T-helper 17 cell (primary cell): ENCODE data around the gene TSPAN32. TPM values are rescaled to one million over a fixed set of nuclear protein-coding genes. Genes with fewer than 3 reads are reported as not detected.
"Not testable (repeated sequence)": the region's sequence is repeated elsewhere in the genome, so short reads cannot be mapped to it uniquely, and the experiment has no call there.

ENCODE experiments used
- ATAC-seq: fragments of 150-1000 bp; cut with Tn5 transposase; 2 replicates; pipeline ENCODE4 v1.10.0; 2021; ENCODE audit warnings: mild to moderate bottlenecking, moderate library complexity
- DNase-seq, 3 donors: peaks; one replicate each; pipeline versions ENCODE4 v3.0.0 to v3.0.0-alpha.2; 2020 to 2021
- H3K9me3 ChIP-seq: one replicate; pipeline ENCODE4 v1.7.0; 2013; ENCODE audit warnings: low read length, mild to moderate bottlenecking; ENCODE audit not compliant: control insufficient read depth, poor library complexity, severe bottlenecking
- H3K27ac Mint-ChIP-seq: one replicate; pipeline ENCODE4 v1.8.0; 2022; ENCODE audit warnings: mild to moderate bottlenecking, moderate library complexity, mixed read lengths
- H3K27me3 Mint-ChIP-seq: one replicate; pipeline ENCODE4 v1.8.0; 2022; ENCODE audit warnings: mixed read lengths
- H3K36me3 Mint-ChIP-seq: one replicate; pipeline ENCODE4 v1.8.0; 2022; ENCODE audit warnings: low read depth, mixed read lengths
- H3K4me1 Mint-ChIP-seq: one replicate; pipeline ENCODE4 v1.8.0; 2022; ENCODE audit warnings: mild to moderate bottlenecking, mixed read lengths
- H3K4me3 Mint-ChIP-seq: one replicate; pipeline ENCODE4 v1.8.0; 2022; ENCODE audit warnings: mild to moderate bottlenecking, moderate library complexity, mixed read lengths
- total RNA-seq, 4 donors: library from RNA in 2 of 4; stranded (reverse) in 2 of 4; gene quantifications; one replicate each; pipeline ENCODE4 v1.2.3 and lab custom pipeline; 2022 to 2026

TSPAN32 gene
- total RNA-seq, 2 donors from 2014 or later = 65.7 to 93.2 TPM

DNA sequence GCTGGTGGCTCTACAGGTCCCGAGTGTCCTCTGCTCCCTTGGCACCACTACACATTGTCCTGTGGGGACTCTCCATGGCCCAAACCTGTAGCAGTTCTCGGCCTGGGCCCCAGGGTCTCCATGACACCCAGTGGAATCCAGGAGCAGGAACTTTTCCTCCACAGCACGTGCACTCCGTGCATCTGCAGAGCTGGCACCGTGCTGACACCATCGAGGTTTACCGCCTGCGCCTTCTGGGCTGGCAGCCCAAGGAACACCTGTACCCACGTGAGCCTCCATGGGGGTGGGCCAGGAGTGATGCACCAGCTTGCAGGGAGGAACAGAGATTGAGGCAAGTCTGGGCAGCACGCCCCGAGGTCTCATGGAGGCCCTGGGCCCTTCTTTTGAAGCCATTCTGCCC, 25.2 kb downstream of the TSPAN32 start:
- Mint-ChIP-seq H3K36me3 (no peaks in the 10 kb centered on the region), H3K27me3 (peaks cover 32% of the 10 kb centered on the region), H3K27ac (no peak overlapping the region), H3K4me1 (no peaks in the 10 kb centered on the region), H3K4me3 (no peak overlapping the region)
- ATAC-seq (no peak), DNase-seq (no peak)
- H3K9me3 ChIP-seq = no peaks in the 10 kb centered on the region

DNA sequence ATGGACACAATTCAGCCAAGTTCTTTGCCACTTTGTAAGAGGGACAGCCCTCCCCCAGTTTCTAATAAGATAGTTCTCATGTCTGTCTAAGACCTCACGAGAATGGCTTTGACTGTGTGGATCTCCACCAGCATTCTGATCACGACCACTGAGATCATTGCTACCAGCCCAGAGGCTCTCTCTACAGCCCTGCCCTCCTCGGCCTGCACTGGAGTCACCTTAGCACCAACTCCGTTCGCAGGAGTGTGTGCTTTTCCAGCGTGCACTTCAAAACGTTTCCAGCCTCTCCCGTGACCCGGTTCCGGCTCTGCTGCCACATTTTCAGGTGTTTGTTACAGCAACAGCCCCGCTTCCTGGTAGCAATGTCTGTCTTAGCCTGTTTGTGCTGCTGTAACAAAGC, 26.2 kb downstream of the TSPAN32 start:
- no peaks in the 10 kb centered on the region for H3K36me3 Mint-ChIP-seq
- H3K4me1 Mint-ChIP-seq = no peaks in the 10 kb centered on the region
- DNase-seq = no peak
- peaks cover 32% of the 10 kb centered on the region for H3K27me3 Mint-ChIP-seq
- H3K27ac Mint-ChIP-seq = no peak overlapping the region
- ATAC-seq = no peak
- no peak overlapping the region for H3K4me3 Mint-ChIP-seq
- H3K9me3 ChIP-seq = no peaks in the 10 kb centered on the region

DNA sequence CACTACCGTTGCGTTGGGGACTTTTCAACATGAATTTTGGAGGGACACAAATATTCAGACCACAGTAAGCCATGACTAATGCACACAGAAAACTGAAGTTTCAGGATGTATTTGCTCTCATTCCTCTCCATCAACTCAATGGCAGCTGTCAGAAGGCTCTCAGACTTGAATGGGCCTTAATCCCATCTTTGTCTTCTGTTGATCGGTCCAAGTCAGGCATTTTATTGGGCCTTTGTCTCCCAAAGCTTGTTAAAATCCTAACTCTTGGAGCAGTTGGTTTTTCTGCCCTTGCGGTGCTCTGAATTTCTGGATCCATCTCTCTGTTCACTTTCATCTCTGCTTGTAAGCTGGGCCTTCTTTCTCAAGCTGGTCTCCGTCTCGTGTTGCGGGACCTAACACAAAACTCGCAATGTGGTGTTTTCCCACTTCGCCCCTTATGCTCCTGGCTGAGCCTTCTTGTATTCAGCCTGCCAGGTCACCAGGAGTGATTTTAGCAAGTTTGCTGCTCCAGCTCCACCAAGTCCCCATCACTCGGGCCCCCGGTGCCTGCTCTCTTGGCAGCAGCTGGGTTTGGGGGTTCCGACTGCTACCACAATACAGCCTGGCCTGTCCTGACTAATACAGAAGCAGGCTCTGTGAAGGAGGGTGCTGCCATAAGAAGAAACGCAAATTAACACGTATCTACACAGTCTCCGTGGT, 27.0 kb downstream of the TSPAN32 start:
- ATAC-seq (no peak), DNase-seq (no peak)
- Mint-ChIP-seq H3K4me1 (no peaks in the 10 kb centered on the region), H3K27me3 (peaks cover 32% of the 10 kb centered on the region), H3K27ac (no peak overlapping the region), H3K36me3 (no peaks in the 10 kb centered on the region), H3K4me3 (no peak overlapping the region)
- H3K9me3 ChIP-seq = no peaks in the 10 kb centered on the region

DNA sequence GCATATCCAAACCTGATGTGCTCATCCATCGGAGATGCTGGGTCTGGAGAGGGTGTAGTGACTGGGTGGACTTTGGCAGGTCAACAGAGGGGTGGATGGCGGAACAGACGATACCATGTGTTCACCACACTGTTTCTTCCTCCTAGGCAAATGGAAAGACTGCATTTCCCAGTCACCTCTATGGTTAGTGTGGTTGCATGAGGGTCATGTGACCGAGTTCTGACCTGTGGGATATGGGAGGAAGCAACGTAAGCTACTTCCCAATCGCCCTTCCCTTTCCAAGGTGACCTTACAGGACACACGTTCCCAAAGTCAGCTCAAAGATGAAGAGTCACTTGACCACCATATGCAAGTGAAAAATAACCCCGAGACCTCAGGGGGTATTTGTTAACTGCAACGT, 27.7 kb downstream of the TSPAN32 start:
- H3K4me1 Mint-ChIP-seq = no peaks in the 10 kb centered on the region

DNA sequence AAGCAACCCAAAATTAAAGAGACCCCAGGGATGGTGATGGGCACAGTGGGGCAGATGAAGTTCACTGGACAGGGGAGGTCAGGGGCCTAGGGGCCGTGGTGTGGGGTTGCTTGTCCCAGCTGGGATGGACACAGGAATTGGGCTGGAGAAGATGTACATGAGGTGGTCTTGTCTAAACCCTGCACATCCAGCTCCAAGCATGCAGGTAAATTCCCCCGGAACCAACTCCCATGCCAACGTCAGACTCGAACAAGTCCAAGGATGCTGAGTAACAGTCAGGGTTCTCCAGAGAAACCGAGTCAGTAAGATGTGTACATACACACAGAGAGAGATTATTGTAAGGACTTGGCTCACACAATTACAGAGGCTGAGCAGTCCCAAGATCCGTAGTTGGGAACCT, 28.9 kb downstream of the TSPAN32 start:
- Mint-ChIP-seq H3K27ac (no peak overlapping the region), H3K36me3 (no peaks in the 10 kb centered on the region), H3K4me3 (no peak overlapping the region), H3K4me1 (no peaks in the 10 kb centered on the region), H3K27me3 (peaks cover 37% of the 10 kb centered on the region)
- DNase-seq (no peak), ATAC-seq (no peak)
- H3K9me3 ChIP-seq = no peaks in the 10 kb centered on the region

More for the DNA sequence above, 27.7 kb downstream of the TSPAN32 start:
- Mint-ChIP-seq H3K27ac (no peak overlapping the region), H3K36me3 (no peaks in the 10 kb centered on the region), H3K4me3 (no peak overlapping the region), H3K27me3 (peaks cover 32% of the 10 kb centered on the region)
- H3K9me3 ChIP-seq = no peaks in the 10 kb centered on the region
- DNase-seq (no peak), ATAC-seq (no peak)

DNA sequence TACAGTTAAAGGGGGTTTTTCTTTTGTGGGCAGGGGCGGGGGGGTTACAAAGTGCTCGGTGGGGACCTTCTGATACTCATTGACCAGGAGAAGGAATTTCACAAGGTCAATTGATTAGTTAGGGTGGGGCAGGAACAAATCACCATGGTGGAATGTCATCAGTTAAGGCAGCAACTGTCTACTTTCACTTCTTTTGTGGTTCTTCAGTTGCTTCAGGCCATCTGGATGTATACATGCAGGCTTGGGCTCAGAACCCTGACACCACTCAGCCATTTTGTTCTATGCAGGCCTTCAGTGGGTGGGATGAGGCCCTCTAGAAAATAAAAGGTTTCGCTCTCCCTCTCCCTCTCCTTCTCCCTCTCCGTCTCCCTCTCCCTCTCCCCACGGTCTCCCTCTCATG, 29.6 kb downstream of the TSPAN32 start:
- H3K4me3 Mint-ChIP-seq = no peak overlapping the region

DNA sequence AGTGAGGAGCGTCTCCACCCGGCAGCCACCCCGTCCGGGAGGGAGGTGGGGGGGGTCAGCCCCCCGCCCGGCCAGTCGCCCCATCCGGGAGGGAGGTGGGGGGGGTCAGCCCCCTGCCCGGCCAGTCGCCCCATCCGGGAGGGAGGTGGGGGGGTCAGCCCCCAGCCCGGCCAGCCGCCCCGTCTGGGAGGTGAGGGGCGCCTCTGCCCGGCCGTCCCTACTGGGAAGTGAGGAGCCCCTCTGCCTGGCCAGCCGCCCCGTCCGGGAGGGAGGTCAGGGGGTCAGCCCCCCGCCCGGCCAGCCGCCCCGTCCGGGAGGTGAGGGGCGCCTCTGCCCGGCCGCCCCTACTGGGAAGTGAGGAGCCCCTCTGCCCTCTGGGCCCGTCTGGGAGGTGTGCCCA, 30.8 kb downstream of the TSPAN32 start:
- not testable (repeated sequence) for H3K4me1 Mint-ChIP-seq, H3K36me3 Mint-ChIP-seq, H3K4me3 Mint-ChIP-seq, DNase-seq, ATAC-seq, H3K27ac Mint-ChIP-seq, H3K9me3 ChIP-seq
- peaks cover 55% of the 10 kb centered on the region for H3K27me3 Mint-ChIP-seq

More for the DNA sequence above, 29.6 kb downstream of the TSPAN32 start:
- Mint-ChIP-seq H3K4me1 (no peaks in the 10 kb centered on the region), H3K27me3 (peaks cover 43% of the 10 kb centered on the region), H3K36me3 (no peaks in the 10 kb centered on the region), H3K27ac (no peak overlapping the region)
- H3K9me3 ChIP-seq = no peaks in the 10 kb centered on the region
- DNase-seq (no peak), ATAC-seq (no peak)

DNA sequence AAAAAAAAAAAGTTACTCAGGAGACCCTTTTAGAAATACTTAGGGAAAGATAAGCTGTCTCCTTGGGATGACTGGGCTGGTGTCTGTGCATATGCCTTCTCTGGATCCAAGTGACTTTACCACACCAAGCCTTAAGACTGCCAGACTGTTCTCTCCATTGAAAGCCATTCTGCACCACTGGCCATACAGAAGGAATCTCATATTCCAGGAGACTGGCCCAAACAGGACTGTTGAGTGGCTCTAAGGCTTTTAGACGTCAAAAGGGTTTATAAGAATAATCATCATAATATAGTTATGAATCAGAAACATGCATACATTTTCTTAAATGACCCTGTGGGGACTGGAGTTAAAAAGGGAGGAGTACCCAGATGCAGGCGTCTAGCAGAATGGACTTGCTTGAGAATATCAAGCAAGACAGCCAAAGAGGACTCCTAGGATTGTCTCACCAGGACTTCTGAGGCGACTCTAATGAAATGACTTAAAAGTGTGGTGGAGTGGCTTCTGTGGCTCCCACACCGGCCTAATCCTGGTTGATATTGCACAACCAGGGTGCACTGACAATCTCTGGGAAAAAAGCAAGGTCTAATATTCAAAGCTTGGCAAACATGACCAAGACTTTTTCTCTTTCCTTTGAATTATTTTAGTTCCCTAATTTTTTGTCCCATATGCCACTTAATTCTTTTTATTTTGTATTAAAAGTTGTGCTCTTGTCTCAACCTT, 31.8 kb downstream of the TSPAN32 start:
- peaks cover 55% of the 10 kb centered on the region for H3K27me3 Mint-ChIP-seq
- not testable (repeated sequence) for H3K4me3 Mint-ChIP-seq, DNase-seq, H3K4me1 Mint-ChIP-seq, ATAC-seq, H3K27ac Mint-ChIP-seq, H3K36me3 Mint-ChIP-seq, H3K9me3 ChIP-seq

DNA sequence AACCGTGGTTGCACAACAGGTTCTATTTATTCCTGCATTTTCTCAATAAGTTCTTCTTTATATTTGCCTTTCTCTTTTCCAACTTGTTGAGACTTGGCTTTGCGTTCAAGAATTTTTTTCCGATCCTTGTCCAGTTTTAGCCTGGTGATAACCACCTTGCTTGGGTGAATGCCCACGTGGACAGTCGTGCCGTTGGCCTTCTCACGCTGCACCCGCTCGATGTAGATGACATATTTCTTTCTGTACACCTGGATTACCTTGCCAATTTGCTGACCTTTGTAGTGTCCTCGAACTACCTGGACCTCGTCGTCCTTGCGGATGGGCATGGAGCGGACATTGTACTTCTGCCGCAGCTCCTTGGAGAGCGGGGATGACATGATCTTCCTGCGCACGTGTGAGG, 33.5 kb downstream of the TSPAN32 start:
- H3K27ac Mint-ChIP-seq, H3K4me3 Mint-ChIP-seq, ATAC-seq, H3K36me3 Mint-ChIP-seq, H3K9me3 ChIP-seq, DNase-seq, H3K4me1 Mint-ChIP-seq: not testable (repeated sequence)
- H3K27me3 Mint-ChIP-seq = peaks cover 50% of the 10 kb centered on the region

DNA sequence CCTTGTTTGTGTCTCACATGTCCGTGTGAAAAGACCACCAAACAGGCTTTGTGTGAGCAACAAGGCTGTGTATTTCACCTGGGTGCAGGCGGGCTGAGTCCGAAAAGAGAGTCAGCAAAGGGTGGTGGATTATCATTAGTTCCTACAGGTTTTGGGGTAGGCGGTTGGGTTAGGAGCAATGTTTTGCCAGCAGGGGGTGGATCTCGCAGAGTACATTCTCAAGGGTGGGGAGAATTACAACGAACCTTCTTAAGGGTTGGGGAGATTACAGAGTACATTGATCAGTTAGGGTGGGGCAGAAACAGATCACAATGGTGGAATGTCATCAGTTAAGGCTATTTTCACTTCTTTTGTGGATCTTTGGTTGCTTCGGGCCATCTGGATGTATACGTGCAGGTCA, 36.9 kb downstream of the TSPAN32 start:
- H3K27me3 Mint-ChIP-seq = peaks cover 43% of the 10 kb centered on the region
- not testable (repeated sequence) for H3K4me3 Mint-ChIP-seq, ATAC-seq, DNase-seq, H3K9me3 ChIP-seq, H3K4me1 Mint-ChIP-seq, H3K27ac Mint-ChIP-seq, H3K36me3 Mint-ChIP-seq

DNA sequence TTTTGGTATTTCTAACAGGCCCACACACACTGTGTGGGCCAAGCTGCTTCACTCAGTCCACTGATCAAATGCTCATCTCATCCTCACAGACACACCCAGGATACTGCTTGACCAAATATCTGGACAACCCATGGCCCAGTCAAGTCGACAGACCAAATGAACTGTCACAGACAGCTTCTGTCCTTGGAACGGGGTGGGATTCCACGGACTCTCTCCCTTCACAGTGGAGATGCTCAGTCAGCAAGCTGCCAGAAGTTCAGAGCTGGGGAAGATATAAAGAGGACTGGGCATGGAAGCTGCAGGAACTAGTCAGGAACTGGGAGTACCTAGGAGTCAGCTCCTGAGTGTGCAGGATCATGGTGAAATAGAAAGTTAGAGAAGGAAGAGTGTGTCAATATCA, 40.7 kb downstream of the TSPAN32 start:
- Mint-ChIP-seq H3K4me3 (no peak overlapping the region), H3K36me3 (no peaks in the 10 kb centered on the region), H3K27ac (no peak overlapping the region), H3K27me3 (peaks cover 20% of the 10 kb centered on the region), H3K4me1 (no peaks in the 10 kb centered on the region)
- ATAC-seq (no peak), DNase-seq (no peak)
- no peaks in the 10 kb centered on the region for H3K9me3 ChIP-seq

DNA sequence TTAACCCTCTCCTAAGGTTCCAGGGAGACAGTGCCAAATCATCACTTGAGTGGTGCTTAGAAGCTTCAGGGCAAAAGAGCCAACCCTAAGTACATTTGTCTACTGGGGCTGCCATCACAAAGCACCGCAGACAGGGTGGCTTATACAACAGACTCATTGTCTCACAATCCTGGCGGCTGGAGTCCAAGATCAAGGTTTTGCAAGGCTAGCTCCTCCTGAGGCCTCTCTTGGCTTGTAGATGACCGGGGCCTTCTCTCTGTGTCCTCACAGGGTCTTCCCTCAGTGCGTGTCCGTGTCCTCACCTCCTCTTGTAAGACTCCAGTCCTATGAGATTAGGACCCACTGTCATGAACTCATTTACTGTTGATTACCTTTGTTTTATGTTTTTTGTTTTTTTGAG, 41.2 kb downstream of the TSPAN32 start:
- H3K9me3 ChIP-seq = no peaks in the 10 kb centered on the region
- Mint-ChIP-seq H3K4me1 (no peaks in the 10 kb centered on the region), H3K4me3 (no peak overlapping the region), H3K36me3 (no peaks in the 10 kb centered on the region), H3K27ac (no peak overlapping the region), H3K27me3 (peaks cover 17% of the 10 kb centered on the region)
- DNase-seq (no peak), ATAC-seq (no peak)

DNA sequence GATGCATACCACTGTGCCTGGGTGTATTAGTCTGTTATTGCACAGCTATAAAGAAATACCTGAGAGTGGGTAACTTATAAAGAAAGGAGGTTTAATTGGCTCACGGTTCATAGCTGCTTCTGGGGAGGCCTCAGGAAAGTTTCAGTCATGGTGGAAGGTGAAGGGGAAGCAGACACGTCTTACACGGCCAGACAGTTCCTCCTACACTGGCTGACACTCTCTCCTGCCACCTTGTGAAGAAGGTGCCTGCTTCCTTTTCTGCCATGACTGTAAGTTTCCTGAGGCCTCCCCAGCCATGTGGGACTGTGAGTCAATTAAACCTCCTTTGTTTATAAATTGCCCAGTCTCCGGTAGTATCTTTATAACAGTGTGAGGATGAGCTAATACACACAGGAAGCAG, 41.7 kb downstream of the TSPAN32 start:
- H3K9me3 ChIP-seq = no peaks in the 10 kb centered on the region
- peaks cover 12% of the 10 kb centered on the region for H3K27me3 Mint-ChIP-seq
- DNase-seq (no peak), ATAC-seq (no peak)
- H3K27ac Mint-ChIP-seq = no peak overlapping the region
- no peaks in the 10 kb centered on the region for H3K4me1 Mint-ChIP-seq
- H3K36me3 Mint-ChIP-seq = no peaks in the 10 kb centered on the region
- H3K4me3 Mint-ChIP-seq = no peak overlapping the region

DNA sequence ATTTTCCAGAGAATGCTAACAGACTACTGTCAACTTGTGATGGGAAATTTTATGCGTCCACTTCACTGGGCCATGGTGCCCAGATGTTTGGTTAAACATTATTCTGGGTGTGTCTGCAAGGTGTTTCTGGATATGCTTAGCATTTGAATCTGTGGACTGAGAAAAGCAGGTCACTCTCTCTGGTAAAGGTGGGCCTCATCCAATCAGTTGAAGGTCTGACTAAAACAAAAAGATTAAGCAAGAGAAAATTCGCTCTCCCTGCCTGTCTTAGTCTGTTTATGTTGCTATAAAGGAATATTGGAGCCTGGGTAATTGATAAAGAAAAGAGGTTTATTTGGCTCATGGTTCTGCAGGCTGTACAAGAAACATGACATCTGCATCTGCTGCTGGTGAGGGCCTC, 43.2 kb downstream of the TSPAN32 start:
- no peaks in the 10 kb centered on the region for H3K9me3 ChIP-seq
- Mint-ChIP-seq H3K4me1 (no peaks in the 10 kb centered on the region), H3K27me3 (no peaks in the 10 kb centered on the region), H3K4me3 (no peak overlapping the region), H3K27ac (no peak overlapping the region), H3K36me3 (no peaks in the 10 kb centered on the region)
- ATAC-seq (no peak), DNase-seq (no peak)
